Prostate gland (tissue), 2 donors: ENCODE measurements around the gene GRIN2A. TPM values are rescaled to one million over a fixed set of nuclear protein-coding genes. Genes with fewer than 3 reads are reported as not detected.

Experiments
- DNase-seq: peaks from one replicate; pipeline ENCODE4 v3.0.0-alpha.2; 2019; ENCODE audit warnings: low spot score
- H3K27ac ChIP-seq, 2 donors: fragments of 200-600 bp; sonication (generic); 2 replicates each; pipeline ENCODE4 v1.5.1; 2017 to 2019
- H3K27me3 ChIP-seq: fragments of 200-600 bp; sonication (generic); replicated peaks from 2 replicates; pipeline ENCODE4 v1.5.1; 2019; ENCODE audit not compliant: insufficient read depth
- H3K36me3 ChIP-seq, 2 donors: fragments of 200-600 bp; sonication (generic); 1 replicate in 1 of 2; 2 replicates in 1 of 2; pipeline versions ENCODE4 v1.5.1 to v1.8.1; 2017 to 2019
- H3K4me1 ChIP-seq: fragments of 200-600 bp; sonication (generic); replicated peaks from 2 replicates; pipeline ENCODE4 v1.5.1; 2019
- H3K4me3 ChIP-seq, 2 donors: fragments of 200-600 bp; sonication (generic); 2 replicates each; pipeline ENCODE4 v1.5.1; 2017 to 2019
- H3K9me3 ChIP-seq: fragments of 200-600 bp; sonication (generic); 2 replicates; pipeline ENCODE4 v1.5.1; 2017
- CTCF ChIP-seq, 4 experiments: fragments of 200-600 bp in 2 of 4; fragments of 450-650 bp in 2 of 4; sonication (generic) in 2 of 4; IDR thresholded peaks; 1 replicate in 3 of 4; 2 replicates in 1 of 4; pipeline ENCODE4 v1.5.1; 2016 to 2019; ENCODE audit warnings: antibody characterized with exemption in 4 of 4, mild to moderate bottlenecking in 2 of 4, moderate library complexity in 2 of 4
- POLR2A ChIP-seq: fragments of 450-650 bp; IDR thresholded peaks from one replicate; pipeline ENCODE4 v1.6.1; 2016; ENCODE audit warnings: antibody characterized with exemption, mild to moderate bottlenecking
- POLR2AphosphoS5 ChIP-seq: sonication (generic); formaldehyde crosslinking; IDR thresholded peaks from one replicate; pipeline ENCODE4 v1.6.1; 2017; ENCODE audit warnings: antibody characterized with exemption
- WGBS: methylation state at CpG from one replicate; pipeline ENCODE4 v1.1.5; 2018; 5-methylcytosine and 5-hydroxymethylcytosine counted together
- intact Hi-C: fragments of 100-400 bp; cut with DNase I; formaldehyde crosslinking; loops from one replicate; pipeline ENCODE4 v1.14.2; 2022
- total RNA-seq, 2 donors: library from RNA; depleted of rRNA; stranded (reverse); fragments of >200 nt; gene quantifications; one replicate each; pipeline ENCODE4 v1.1.0, GENCODE V29; 2016

GRIN2A gene
- total RNA-seq, 2 donors from 2014 or later: 0.23 to 11.4 TPM

- intact Hi-C loops: no loop called here
- H3K27me3 ChIP-seq: no peaks in the 10 kb centered on the region
- no peak for DNase-seq
- WGBS: 58% methylated on average over 4 of the region's 4 CpGs
- no peak overlapping the region for H3K27ac ChIP-seq
- no peaks in the 10 kb centered on the region for H3K9me3 ChIP-seq
- TF ChIP-seq CTCF (IDR thresholded peaks at IDR 0.05): no peak
- TF ChIP-seq POLR2A: no peak
- no peak for TF ChIP-seq POLR2AphosphoS5
- H3K4me1 ChIP-seq: no peaks in the 10 kb centered on the region
- no peaks in the 10 kb centered on the region for H3K36me3 ChIP-seq
- H3K4me3 ChIP-seq: no peak overlapping the region
Observed at GRCh38 chr16:9898555-9898954, 283.7 kb downstream of the GRIN2A start.

DNA sequence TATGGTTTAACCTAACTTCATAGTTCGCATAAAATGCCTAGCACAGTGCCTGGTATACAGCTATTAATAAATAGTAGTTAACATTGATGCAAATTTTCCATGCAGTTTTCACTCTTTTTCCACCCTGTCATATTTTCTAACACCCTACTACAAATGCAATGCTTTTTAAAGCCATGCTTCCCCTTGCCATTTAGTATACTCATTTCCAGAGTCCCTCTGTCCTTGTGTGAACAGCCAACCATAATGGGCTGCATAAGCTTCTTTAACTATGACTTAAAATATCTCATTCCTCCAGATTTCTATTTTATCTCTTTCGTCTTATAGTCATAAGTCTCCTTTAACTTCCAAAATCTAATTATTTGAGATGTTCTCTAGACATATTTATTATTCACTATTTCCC lies 284.1 kb downstream of the GRIN2A start:
- TF ChIP-seq POLR2A (no peak), CTCF (IDR thresholded peaks at IDR 0.05) (no peak), POLR2AphosphoS5 (no peak)
- intact Hi-C loops: no loop called here
- H3K36me3 ChIP-seq: no peaks in the 10 kb centered on the region
- H3K4me3 ChIP-seq: no peak overlapping the region
- no peaks in the 10 kb centered on the region for H3K4me1 ChIP-seq
- 93% methylated on average over 2 of the region's 2 CpGs for WGBS
- no peak for DNase-seq
- H3K9me3 ChIP-seq: no peaks in the 10 kb centered on the region
- no peak overlapping the region for H3K27ac ChIP-seq
- no peaks in the 10 kb centered on the region for H3K27me3 ChIP-seq

DNA sequence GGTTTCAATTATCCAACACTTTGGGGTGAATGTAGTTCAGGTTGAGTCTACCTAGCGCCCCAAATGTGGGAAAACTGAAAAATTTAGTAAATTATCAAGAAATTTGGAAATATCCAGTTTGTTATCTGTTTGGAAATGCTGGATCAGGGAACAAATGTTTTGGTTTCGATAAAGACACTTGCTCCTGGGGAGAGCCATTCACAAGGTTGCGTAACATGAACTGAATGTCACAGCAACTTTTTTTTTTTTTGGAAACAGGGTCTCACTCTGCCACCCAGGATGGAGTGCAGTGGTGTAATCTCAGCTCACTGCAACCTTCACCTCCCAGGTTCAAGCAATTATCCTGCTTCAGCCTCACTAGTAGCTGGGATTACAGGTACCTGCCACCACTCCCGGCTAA lies 286.4 kb downstream of the GRIN2A start:
- TF ChIP-seq POLR2A (no peak), POLR2AphosphoS5 (no peak), CTCF (IDR thresholded peaks at IDR 0.05) (no peak)
- H3K4me3 ChIP-seq: no peak overlapping the region
- H3K9me3 ChIP-seq: no peaks in the 10 kb centered on the region
- no peaks in the 10 kb centered on the region for H3K27me3 ChIP-seq
- H3K27ac ChIP-seq: no peak overlapping the region
- 87% methylated on average over 4 of the region's 4 CpGs for WGBS
- no peak for DNase-seq
- no peaks in the 10 kb centered on the region for H3K36me3 ChIP-seq
- intact Hi-C loops: no loop called here
- no peaks in the 10 kb centered on the region for H3K4me1 ChIP-seq

- intact Hi-C loops: no loop called here
- no peak overlapping the region for H3K27ac ChIP-seq
- WGBS: 91% methylated on average over 1 of the region's 1 CpG
Observed at GRCh38 chr16:9885876-9886275, 296.4 kb downstream of the GRIN2A start.

More at GRCh38 chr16:9885876-9886275, 296.4 kb downstream of the GRIN2A start:
- H3K4me3 ChIP-seq: no peak overlapping the region
- no peak for DNase-seq
- H3K4me1 ChIP-seq: no peaks in the 10 kb centered on the region
- no peaks in the 10 kb centered on the region for H3K9me3 ChIP-seq
- no peaks in the 10 kb centered on the region for H3K36me3 ChIP-seq
- no peak for TF ChIP-seq CTCF (IDR thresholded peaks at IDR 0.05)
- TF ChIP-seq POLR2A: no peak
- no peak for TF ChIP-seq POLR2AphosphoS5
- H3K27me3 ChIP-seq: no peaks in the 10 kb centered on the region
